ENCODE data around the gene ST6GAL2.

The ST6GAL2 gene, protein sequence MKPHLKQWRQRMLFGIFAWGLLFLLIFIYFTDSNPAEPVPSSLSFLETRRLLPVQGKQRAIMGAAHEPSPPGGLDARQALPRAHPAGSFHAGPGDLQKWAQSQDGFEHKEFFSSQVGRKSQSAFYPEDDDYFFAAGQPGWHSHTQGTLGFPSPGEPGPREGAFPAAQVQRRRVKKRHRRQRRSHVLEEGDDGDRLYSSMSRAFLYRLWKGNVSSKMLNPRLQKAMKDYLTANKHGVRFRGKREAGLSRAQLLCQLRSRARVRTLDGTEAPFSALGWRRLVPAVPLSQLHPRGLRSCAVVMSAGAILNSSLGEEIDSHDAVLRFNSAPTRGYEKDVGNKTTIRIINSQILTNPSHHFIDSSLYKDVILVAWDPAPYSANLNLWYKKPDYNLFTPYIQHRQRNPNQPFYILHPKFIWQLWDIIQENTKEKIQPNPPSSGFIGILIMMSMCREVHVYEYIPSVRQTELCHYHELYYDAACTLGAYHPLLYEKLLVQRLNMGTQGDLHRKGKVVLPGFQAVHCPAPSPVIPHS

DNA sequence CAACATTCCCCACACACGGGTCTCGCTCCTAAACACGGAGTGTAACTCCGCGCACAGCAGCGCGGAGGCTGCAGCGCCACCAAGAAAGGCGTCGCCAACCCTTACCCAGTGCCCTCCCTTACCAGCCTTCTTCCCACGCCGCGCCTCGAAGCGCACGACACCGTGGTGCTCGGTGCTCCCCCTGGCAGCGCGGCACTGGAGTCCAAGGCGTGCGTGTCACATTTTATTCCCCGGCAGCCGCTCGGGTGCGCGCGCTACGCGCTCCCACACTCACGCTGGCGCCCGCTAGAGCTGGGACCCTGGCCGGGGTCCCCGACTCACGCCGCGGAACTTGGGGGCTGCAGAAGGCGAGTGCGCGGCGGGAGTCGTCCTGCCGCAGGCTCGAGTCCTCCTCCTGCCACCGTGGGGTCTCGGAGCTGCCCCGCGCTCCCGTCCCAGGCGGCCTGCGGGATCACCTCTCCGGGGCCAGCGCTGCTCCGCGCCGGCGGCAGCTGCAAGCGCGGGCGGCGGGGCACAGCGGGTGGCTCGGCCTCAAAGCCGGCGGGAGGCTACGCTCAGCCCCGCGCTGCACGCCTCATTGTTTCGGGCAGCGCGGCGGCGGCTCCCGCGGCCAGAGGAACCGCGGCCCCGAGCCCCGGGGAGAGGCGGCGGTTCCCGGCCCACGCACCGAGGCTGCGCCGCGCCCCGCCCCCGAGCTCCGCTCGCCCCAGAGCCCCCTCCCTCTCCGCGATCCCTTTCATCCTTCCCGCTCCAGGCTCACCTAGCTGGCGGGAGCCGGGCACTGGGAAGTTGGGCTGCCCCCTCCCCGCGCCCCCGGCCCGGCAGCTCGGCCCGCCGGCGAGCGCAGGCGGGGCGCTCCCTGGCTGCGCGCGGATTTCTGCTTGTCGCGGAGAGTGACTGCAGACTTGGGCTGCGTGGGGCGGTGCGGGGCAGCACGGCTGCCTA is at the start of gene ST6GAL2:
Gene ST6GAL2, minus strand, starts transcription at position 197 of the 945 bp plus-strand sequence. CDS start 42,190 bp downstream, outside the sequence.
- DNase-seq = no peak

DNA sequence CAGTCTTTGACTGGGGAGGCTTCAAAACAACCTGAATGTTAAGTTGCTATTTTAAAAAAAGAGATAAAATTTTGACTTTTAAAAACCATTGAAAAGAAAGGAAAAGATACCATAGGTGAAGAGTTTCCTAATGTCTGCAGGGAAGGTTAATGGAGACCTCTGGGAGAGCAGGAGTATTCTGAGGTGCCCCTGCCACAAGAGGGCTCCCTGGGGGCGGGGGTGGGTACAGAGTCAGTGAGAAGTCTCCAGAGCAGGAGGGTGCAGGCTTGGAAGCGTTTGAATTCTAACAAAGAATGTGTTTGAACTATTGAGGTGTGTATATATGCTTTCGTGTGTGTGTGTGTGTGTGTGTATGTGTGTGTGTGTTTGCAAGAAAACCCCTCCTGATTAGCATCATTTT is 46.7 kb upstream of the ST6GAL2 start:
- no peak for DNase-seq

DNA sequence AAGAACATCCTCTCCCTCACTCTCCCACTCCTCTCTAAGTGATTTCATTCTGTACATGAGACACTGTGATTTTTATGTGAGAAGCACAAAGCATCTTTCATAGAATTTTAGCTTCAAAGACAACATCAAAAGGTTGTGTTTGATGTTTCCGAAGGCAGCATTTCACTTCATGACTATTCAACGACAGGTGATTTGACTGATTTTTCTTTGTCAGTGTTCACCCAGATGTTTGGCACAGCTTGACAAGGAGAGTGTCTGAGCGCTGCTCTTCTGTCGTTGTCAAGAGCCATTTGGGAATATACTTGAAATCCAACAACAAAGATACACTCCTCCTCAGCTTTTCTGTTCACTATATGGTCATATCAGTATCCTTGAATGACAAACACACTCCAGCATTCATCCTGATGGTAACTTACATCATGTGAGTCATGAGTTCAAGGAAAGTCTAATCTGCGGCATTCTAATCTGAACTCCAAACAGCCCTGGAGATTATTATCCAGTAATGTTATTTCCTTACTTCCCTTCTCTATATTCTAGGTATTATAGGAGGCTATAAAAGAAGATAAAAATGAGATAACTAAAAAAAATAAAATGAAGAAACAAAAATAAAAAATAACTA is 45.9 kb upstream of the ST6GAL2 start:
- no peak for DNase-seq

DNA sequence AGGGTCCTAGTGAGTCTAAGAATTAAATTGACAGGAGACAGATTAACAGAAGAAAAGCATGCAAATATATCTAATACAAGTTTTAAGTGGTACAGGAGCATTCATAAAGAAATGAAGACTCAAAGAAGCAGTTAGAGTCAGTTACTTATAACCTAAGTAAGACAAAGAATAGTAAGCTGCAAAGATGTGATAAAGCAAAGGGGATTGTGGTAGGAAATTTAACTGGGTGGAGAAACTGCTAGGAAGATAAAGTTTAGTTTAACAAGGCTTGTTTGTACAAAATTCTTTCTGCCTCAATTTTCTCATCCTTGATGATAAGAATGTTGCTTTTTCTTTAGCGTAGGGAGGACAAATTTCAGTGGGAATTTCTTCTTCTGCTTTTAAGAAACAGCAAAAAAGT is 35.5 kb upstream of the ST6GAL2 start:
- no peak for DNase-seq

DNA sequence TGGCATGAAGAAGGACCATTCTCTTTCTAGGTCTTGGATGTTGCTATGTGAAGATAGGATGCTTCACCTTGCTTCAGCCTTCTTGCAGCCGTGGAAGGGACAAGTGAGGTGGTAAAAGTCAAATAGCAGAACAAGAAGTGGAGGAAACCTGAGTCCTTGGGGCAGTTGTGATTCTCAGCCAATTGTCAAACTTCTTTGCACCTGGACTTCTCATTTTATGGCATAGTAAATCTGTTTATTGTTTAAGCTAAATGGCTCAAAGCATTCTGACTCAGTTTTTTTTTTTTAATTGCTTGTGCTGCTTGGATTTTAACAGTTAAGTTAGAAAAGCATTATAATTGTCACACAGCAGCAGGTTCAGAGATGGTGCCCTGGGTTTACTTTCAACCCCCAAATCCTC is 33.0 kb upstream of the ST6GAL2 start:
- DNase-seq = no peak

DNA sequence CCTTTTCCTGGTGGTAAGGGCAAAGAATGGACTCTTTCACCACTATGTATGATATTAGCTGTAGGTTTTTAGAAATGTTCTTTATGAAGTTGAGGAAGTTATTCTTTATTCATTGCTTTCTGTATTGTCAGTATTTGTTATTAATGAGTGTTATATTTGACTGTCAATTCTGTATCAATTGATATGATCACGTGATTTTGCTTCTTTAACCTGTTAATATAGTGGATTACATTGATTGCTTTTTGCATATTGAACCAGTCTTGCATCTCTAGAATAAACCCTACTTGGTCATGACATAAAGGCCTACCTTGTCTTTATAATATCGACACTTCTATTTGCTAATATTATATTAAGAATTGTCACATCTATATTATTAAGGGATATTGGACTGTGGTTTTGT is 18.3 kb upstream of the ST6GAL2 start:
- DNase-seq = no peak

DNA sequence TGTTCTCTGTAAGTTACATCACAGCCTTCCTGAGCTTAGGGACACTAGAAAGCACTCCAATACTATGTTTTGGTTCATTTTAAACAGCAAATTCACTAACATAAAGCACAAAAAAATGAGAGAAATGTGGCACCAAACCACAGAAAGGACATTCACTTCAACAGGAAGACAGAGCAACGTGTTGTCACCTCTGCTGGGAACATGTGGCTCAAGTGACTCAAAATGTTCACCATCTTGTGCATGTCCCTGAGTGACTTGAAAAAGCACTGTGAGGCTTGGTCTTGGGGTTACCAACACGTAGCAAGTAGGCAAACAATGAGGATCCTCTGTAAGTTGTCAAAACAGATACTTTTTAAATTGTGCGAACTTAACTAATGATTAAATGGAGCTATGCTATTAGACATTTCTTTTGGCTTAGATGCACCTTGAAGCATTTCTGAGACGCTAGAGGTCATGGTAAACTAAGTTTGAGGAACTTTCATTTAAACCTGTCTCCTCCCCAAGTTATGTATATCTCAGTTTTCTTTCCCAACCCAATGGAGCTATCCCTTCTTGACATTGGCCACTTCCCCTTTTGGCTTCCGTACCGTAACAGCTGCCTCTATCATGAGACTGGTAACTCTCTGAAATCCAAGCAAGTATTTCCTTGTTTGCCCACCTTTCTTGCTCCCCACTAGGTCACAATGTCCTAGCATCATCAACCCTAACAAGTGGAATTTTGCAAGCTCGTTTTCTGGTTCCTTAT is 14.0 kb upstream of the ST6GAL2 start:
- DNase-seq = no peak

DNA sequence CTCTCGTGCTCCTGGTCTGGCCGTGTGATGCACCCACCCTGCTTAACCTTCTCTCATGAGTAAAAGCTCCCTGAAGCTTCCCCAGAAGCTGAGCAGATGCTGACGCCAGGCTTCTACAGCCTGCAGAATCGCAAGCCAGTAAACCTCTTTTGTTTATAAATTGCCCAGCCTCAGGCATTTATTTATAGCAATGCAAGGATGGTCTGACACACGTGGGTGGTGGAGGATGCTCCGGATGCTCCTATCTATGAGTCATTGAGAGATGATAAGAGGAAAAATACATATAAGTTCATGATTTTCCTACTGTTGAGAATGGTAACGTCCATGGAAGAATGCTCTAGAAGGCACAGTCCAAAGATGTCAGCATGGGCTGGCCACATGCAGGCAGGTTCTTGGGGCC is 8.6 kb upstream of the ST6GAL2 start:
- DNase-seq = no peak

DNA sequence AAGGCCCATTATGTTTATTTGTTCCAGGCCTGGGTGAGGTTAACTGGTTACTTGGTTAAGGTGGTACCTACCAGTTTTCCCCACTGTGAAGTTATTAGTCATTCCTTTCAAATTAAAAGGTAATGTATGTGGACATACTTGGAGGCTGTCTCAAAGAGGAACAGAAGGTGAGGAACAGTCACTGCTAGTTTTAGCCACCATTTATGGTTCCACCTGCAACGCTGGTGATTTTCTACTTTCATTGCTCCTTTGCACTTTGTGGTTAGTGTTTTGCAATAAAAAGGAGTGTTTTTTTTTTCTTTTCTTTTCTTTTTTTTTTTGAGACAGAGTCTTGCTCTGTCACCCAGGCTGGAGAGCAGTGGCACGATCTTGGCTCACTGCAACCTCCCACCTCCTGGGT is 6.1 kb upstream of the ST6GAL2 start:
- DNase-seq = no peak

DNA sequence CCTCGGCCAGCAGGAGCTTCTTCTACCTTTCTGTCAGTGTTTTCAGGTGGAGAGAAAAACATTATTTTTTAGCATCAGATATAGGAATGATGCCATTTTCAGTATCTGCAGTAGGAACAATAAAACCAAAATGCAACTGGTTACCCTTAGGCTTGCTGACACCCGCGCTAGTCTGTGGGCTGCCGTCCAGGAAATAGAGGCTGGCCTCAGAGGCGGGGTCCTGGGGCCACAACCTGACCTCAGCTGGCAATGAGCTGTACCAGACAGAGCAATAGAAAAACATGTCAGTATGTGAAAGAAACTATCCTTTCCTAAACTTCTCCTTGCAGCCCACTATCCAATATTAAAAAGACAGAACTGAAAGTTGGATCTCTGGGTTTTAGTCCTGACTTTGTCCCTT is 4.6 kb upstream of the ST6GAL2 start:
- no peak for DNase-seq

DNA sequence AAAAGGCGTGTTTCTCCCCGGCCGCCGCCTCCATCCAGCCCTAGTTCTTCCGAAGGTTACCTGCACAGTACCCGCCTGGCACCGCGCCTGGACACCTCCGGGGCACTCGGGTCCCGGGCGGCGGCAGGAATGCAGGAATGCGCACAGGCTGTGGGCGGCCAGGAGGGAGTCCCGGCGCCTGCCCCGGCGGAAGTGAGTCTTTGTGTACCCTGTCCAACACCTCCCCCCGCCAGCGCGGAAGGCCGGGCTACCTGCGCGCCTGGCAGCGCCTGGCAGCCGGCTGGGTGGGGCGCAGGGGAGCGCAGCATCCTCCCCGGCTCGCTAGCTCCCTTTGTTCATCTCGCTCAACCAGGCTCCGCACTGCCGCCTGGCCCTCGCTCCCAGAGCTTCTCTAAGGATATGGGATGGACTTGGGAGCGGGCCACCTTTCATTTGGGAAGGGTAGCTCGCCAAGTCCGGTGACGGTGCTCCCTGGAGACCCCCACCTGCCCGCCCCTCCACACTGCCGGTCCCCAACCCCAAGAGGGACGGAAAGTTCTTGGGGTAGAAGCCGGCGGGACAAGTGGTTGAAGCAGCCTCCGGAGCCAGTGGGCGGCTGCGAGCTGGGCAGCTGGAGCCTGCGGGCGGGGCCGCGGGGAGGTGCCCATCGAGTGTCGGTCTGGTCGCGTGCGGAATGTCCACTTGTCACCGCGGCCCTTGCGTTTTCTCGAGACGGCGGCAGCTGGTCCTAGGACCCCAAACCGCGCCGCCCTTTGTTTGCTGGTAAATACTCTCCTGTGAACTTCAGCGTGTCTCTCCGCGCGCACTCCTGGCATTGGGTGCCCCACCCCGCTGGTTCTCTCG is 1.2 kb upstream of the ST6GAL2 start:
- DNase-seq = peak; percentile 26

DNA sequence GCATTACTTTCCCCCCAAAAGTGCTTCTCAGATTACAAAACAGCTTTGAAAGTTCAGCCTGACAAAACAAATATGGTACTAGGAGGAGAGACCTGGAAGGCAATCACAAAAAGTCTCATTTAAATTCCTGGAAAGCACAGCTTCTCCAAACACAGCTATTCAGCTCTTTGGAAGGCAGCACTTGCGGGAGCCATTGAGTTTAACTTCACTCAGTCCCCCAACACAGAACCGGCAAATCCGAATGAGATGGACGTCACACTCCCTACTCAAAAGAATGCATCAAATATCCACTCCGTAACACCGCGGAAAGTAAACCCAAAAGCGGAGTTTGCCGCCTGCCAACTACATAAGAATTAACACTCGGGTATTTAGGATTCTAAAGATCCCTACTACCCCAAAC is 638 bp downstream of the ST6GAL2 start:
- no peak for DNase-seq

DNA sequence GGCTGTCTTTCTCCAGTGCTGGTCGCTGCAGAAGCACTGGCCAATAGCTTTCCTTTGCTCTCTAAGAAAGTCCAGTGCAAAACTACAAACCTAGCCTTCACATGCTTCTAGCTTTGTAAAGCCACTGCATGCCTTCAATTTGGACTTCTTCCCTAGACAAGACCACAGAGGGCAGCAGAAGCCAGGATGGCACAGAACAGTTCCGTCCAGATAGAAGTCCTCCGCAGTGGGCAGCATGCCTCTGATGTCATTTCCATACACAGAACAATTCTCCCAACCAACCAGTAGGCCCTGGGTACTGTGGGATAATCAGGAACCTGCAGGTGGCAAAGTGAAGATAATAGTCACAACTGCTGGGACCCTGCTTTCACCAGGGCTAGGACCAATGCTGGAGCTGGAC is 3.3 kb downstream of the ST6GAL2 start:
- no peak for DNase-seq

DNA sequence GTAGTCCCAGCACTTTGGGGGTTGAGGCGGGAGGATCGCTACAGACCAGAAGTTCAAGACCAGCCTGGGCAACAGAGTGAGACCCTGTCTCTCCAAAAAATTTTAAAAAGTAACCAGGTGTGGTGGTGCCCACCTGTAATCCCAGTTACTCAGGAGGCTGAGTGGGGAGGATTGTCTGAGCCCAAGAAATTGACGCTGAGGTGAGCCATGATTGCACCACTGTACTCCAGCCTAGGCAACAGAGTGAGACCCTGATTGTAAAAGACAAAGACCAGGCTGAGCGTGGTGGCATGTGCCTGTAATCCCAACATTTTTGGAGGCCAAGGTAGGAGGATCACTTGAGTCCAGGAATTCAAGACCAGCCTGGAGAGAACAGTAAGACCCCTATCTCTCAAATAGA is 7.8 kb downstream of the ST6GAL2 start:
- DNase-seq = no peak

DNA sequence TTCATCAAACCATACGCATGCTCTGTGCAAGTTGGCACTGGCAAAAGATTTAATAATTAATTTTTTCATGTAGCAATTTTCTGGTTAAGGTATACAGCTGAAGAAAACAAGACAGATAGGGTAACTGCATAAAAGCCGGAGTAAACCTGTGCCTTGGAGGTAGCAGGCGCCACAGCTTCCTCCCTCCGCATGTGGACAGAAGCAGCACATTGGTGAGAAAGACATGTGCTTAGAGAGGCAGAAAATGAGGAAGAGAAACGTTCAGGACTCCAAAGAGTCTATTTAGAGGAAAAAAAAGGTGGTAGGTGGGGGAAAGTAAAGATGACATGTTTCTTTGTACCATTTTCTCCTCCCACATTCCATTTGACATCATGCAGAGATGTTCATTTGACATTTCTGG is 9.3 kb downstream of the ST6GAL2 start:
- DNase-seq = no peak

DNA sequence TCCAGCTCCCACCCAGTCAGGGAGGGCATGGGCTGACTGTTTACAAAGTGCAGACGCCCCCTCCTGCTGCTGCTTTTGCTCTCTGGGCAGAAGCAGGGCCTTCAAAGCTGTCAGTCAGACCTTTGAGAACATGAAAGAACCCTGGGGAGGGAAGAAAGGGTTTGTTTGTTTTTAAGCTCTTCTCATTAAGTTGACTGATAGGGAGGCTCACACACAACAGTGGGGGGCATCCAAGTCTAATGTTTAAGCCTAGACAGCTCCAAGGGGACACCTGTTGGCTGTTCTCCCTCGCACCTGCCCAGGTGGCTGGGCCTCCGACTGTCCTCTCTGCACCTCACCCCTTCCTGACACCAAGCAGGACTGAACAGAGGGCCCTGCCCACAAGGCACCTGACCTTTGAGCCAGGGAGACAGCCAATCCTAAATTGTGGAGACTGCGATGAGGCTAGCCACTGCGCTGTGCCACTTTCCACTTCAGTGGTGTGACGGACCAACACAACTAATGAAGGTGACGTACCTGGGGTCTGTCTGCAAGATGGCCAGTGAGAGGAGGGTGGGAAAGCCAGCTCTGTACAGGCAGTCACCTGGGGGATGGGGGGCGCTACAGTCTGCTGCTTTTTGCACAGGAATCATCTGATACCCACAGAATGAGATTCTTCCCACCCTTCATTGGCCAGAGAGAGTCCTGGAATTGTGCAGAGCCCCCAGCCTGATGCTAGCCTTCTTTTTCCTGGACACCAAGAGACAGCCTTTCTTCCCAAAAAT is 16.3 kb downstream of the ST6GAL2 start:
- no peak for DNase-seq

DNA sequence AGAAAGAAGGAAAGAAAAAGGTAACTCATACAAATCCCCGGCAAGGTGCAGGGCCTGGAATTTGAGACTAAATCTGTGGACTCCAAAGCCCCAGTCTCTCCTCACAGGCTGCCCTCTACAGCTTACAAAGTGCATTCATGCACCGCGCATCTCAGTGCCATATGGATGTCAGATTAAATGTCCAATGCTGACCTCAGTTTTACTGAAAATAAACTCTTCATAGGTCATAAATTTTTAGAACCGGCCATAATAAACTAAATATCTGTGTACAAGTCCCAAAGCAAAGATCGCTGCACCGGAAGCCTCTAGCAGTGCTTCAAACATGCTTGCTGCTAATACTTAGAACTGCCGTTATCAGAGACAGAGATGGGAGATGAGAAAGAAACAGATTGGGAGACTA is 17.7 kb downstream of the ST6GAL2 start:
- DNase-seq = no peak

DNA sequence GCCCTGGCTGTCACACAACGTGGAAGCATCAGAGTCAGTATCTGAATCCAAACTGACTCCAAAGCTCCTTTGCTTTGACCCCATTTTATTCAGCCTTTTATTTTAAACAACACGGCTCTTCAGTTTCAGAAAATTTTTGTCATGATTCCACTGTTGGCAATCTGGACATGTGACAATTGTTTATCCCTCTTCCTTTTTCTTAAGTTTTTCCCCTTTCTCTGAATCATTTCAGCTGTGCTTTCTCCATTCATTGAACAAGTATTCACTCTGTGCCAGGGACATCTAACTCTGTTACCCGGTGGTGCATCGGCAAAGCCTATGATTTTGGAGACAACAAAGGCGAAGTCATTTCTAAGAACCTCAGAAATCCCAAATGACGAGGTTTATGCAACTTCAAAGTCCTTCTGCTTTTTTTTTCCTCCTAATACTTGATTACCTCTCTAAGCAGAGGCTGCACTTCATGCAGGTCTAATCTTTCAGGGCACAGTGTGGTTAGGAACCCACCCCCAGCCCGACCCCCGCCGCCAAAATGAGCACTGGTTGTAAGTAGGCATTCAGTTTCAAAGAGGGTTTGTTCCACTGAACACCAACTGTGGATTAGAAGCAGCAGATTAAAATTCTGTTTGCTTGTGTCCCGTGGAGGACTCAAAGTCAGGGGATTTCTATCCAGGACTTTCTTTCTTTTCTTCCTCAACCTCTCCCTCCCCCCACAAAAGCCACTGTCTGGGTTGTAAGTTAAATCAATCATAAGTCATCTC is 18.6 kb downstream of the ST6GAL2 start:
- no peak for DNase-seq

DNA sequence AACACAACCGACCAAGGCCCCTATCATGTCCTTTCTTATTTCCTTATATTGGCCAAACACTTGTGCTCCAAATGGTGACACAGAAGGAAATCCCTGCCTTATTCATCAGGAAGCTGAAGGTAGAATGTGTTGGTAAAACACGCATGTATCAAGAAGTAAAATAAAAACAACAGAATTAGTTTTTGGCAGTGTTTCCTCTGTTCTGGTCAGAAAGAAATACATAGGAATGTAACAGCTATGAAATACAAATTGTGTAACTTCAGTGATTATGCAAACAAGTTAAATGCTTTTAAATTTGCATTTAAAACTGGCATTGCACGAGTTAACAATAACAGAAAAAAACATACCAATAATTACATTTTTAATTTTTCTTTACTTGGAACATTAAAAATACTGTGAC is 19.3 kb downstream of the ST6GAL2 start:
- no peak for DNase-seq

DNA sequence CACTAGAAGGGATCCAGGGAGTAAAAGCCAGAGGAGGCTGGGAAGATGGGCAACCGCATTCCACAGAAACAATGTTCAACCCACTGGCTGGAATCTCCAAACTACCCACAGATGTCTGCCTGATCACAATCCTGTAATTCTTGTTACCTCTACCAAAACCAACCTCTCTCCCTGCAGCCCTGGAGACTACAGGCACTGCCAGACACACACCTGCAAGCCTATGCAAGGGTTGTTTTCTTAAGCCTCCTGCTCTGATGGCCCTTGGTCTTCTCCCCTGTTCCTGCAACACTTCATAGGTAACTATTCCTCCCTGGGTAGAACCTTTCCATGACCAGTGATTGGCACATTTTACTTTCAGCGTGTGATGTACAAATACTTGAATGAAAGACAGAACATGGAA is 21.9 kb downstream of the ST6GAL2 start:
- DNase-seq = no peak

All from NCI-H1694 (cell line).